AG10803 (cell line): ENCODE measurements around the gene ITPR1.
A peak's percentile ranks its signal among the peaks of the same experiment; 100 is the strongest.

Experiments
- DNase-seq: peaks from one replicate; pipeline ENCODE4 v3.0.0; 2010; ENCODE audit warnings: low read depth
- H3K4me3 ChIP-seq: 2 replicates; pipeline ENCODE4 v1.5.1; 2011; ENCODE audit warnings: mild to moderate bottlenecking, low read length, control low read depth
- TF ChIP-seq, protein P1 (sequence below): conservative IDR thresholded peaks from 2 replicates; pipeline ENCODE4 v1.5.1; 2011; ENCODE audit warnings: mild to moderate bottlenecking, low read length, control low read depth, inconsistent platforms

Gene ITPR1

GRCh38 chr3:4729061-4729973, 236.2 kb downstream of the ITPR1 start:
- TF ChIP-seq, protein P1, sequence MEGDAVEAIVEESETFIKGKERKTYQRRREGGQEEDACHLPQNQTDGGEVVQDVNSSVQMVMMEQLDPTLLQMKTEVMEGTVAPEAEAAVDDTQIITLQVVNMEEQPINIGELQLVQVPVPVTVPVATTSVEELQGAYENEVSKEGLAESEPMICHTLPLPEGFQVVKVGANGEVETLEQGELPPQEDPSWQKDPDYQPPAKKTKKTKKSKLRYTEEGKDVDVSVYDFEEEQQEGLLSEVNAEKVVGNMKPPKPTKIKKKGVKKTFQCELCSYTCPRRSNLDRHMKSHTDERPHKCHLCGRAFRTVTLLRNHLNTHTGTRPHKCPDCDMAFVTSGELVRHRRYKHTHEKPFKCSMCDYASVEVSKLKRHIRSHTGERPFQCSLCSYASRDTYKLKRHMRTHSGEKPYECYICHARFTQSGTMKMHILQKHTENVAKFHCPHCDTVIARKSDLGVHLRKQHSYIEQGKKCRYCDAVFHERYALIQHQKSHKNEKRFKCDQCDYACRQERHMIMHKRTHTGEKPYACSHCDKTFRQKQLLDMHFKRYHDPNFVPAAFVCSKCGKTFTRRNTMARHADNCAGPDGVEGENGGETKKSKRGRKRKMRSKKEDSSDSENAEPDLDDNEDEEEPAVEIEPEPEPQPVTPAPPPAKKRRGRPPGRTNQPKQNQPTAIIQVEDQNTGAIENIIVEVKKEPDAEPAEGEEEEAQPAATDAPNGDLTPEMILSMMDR: no peak
- no peak for DNase-seq
- no peak overlapping the region for H3K4me3 ChIP-seq

GRCh38 chr3:4730719-4731118, 237.6 kb downstream of the ITPR1 start:
- H3K4me3 ChIP-seq: no peak overlapping the region
- TF ChIP-seq, protein P1: no peak
- DNase-seq: no peak

DNA sequence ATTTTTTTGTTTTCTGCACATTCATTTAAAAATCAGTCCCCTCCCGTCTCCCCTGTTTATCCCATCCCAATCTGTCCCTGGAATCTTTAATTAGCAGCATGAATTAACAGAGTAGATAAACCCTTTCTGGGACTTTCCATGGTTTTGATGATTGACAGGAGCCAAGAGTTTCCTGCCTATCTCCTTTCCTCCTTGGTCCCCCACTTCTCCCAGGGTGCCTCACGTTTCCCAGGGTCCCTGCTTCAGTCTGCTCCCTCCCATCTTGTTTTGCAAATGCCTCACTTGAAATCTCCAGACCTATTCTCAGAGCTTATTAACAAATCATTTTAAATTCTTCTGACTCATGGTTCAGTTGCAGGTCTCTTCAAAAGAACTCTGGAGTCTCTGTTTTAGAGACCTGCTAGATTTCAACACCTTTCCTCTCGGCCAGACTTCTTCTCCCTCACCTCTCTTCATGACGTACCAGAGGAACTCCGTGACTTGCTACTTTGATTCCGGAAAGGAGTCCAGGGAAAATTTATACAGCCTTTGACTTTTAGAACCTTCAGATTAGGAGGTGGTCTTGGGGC, 238.5 kb downstream of the ITPR1 start:
- TF ChIP-seq, protein P1: no peak
- DNase-seq: no peak
- no peak overlapping the region for H3K4me3 ChIP-seq

- H3K4me3 ChIP-seq: no peak overlapping the region
- TF ChIP-seq, protein P1: no peak
- DNase-seq: no peak
These were observed 239.8 kb downstream of the ITPR1 start for GRCh38 chr3:4732925-4733324.

DNA sequence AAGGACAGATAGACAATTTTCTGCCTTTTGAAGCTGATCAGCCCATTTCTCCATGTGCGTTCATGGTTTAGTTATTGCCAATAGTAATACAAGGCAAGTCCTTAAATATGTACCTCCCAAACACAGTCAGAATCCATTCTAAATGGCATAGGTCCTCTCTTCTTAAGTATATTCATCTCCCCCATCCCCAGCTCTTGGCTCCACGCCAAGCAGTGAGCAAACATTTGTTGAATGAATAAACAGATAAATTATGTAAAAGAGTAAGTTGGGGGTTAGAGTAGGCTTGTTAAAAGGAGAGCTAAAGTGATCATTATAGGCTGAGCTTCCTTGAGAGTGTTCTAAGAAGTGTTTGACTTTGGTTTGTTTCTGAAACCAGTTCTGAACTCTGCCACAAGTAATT, 241.3 kb downstream of the ITPR1 start:
- no peak for DNase-seq
- no peak overlapping the region for H3K4me3 ChIP-seq
- TF ChIP-seq, protein P1: no peak

GRCh38 chr3:4735243-4735642, 242.1 kb downstream of the ITPR1 start:
- DNase-seq: no peak
- no peak overlapping the region for H3K4me3 ChIP-seq
- TF ChIP-seq, protein P1: no peak

GRCh38 chr3:4736284-4736861, 243.2 kb downstream of the ITPR1 start:
- TF ChIP-seq, protein P1: no peak
- DNase-seq: peak; percentile 28
- no peak overlapping the region for H3K4me3 ChIP-seq
